Measurements from ENCODE around the gene TECTA.

Gene TECTA

DNA sequence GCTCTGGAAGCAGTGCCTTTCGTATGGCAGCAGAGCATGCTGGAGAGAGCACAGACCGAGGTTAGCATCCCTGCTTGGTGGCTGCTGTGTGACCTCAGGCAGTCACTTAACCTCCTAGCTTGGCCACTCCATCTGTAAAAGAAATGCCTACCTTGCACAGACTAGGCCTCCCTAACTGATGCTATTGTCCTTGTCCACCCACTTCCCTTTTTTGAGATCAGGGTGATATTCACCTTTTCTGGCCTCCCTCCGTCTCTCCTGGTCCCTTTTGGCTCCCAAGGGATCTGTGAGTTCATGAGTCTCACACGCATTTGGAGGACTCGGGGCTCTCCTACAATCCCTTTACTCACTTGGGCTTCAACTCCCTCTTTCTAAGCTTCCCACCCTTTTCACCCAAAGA is 37.2 kb downstream of the TECTA start:
- H3K9me2 ChIP-seq (replicated peaks; ENCODE audit: insufficient read depth, low read length) = no peaks in the 10 kb centered on the region
- H3F3A ChIP-seq (ENCODE audit: insufficient read depth, low read length) = no peaks in the 10 kb centered on the region
- DNase-seq = no peak
- H3K4me1 ChIP-seq (ENCODE audit: low read length) = no peaks in the 10 kb centered on the region
- no peak overlapping the region for H3K9ac ChIP-seq (ENCODE audit: low read length)
- H3K36me3 ChIP-seq (replicated peaks; ENCODE audit: insufficient read depth, low read length) = no peaks in the 10 kb centered on the region
- H2AFZ ChIP-seq (ENCODE audit: low read length) = no peak overlapping the region
- H3K27me3 ChIP-seq (replicated peaks; ENCODE audit: insufficient read depth, low read length) = no peaks in the 10 kb centered on the region
- H3K4me2 ChIP-seq (ENCODE audit: low read depth, low read length) = no peak overlapping the region
- H4K20me1 ChIP-seq (ENCODE audit: insufficient read depth, low read length) = no peaks in the 10 kb centered on the region
- H3K4me3 ChIP-seq (ENCODE audit: low read length) = no peak overlapping the region
- TF ChIP-seq, protein P1, sequence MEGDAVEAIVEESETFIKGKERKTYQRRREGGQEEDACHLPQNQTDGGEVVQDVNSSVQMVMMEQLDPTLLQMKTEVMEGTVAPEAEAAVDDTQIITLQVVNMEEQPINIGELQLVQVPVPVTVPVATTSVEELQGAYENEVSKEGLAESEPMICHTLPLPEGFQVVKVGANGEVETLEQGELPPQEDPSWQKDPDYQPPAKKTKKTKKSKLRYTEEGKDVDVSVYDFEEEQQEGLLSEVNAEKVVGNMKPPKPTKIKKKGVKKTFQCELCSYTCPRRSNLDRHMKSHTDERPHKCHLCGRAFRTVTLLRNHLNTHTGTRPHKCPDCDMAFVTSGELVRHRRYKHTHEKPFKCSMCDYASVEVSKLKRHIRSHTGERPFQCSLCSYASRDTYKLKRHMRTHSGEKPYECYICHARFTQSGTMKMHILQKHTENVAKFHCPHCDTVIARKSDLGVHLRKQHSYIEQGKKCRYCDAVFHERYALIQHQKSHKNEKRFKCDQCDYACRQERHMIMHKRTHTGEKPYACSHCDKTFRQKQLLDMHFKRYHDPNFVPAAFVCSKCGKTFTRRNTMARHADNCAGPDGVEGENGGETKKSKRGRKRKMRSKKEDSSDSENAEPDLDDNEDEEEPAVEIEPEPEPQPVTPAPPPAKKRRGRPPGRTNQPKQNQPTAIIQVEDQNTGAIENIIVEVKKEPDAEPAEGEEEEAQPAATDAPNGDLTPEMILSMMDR (IDR thresholded peaks at IDR 0.05; ENCODE audit: low read length) = no peak
- TF ChIP-seq EZH2 (optimal IDR thresholded peaks at IDR 0.05; ENCODE audit: low read depth, low read length) (no peak), EZH2phosphoT487 (IDR thresholded peaks at IDR 0.05; ENCODE audit: low read length) (no peak)
- no peaks in the 10 kb centered on the region for H3K79me2 ChIP-seq (ENCODE audit: low read length)
- H3K9me3 ChIP-seq (replicated peaks; ENCODE audit: insufficient read depth, low read length) = no peaks in the 10 kb centered on the region
- no peak overlapping the region for H3K27ac ChIP-seq (ENCODE audit: low read length)

DNA sequence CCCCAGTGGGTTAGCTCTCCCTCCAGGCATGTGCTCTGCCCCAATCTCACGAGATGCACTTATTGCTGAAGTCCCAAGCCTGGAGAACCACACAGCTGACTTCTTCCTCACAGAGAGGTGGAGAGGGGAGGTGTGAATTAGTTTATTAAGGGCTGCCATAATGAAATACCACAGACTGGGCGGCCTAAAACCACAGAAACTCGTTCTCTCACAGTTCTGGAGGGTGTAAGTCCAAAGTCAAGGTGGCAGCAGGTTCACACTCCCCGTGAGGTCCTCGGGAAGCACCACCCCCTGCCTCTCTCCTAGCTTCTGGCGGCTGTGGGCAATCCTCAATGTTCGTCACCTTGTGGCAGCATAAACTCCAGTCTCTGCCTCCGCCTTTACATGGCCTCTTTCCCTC is 39.3 kb downstream of the TECTA start:
- no peak overlapping the region for H2AFZ ChIP-seq (ENCODE audit: low read length)
- H3K9me3 ChIP-seq (replicated peaks; ENCODE audit: insufficient read depth, low read length) = no peaks in the 10 kb centered on the region
- no peaks in the 10 kb centered on the region for H3K9me2 ChIP-seq (replicated peaks; ENCODE audit: insufficient read depth, low read length)
- no peaks in the 10 kb centered on the region for H4K20me1 ChIP-seq (ENCODE audit: insufficient read depth, low read length)
- no peaks in the 10 kb centered on the region for H3K4me1 ChIP-seq (ENCODE audit: low read length)
- no peaks in the 10 kb centered on the region for H3F3A ChIP-seq (ENCODE audit: insufficient read depth, low read length)
- H3K27ac ChIP-seq (ENCODE audit: low read length) = no peak overlapping the region
- no peaks in the 10 kb centered on the region for H3K27me3 ChIP-seq (replicated peaks; ENCODE audit: insufficient read depth, low read length)
- TF ChIP-seq, protein P1 (IDR thresholded peaks at IDR 0.05; ENCODE audit: low read length) = no peak
- TF ChIP-seq EZH2phosphoT487 (IDR thresholded peaks at IDR 0.05; ENCODE audit: low read length) (no peak), EZH2 (optimal IDR thresholded peaks at IDR 0.05; ENCODE audit: low read depth, low read length) (no peak)
- no peak overlapping the region for H3K9ac ChIP-seq (ENCODE audit: low read length)
- no peak overlapping the region for H3K4me2 ChIP-seq (ENCODE audit: low read depth, low read length)
- H3K36me3 ChIP-seq (replicated peaks; ENCODE audit: insufficient read depth, low read length) = no peaks in the 10 kb centered on the region
- H3K79me2 ChIP-seq (ENCODE audit: low read length) = no peaks in the 10 kb centered on the region
- no peak overlapping the region for H3K4me3 ChIP-seq (ENCODE audit: low read length)
- no peak for DNase-seq

DNA sequence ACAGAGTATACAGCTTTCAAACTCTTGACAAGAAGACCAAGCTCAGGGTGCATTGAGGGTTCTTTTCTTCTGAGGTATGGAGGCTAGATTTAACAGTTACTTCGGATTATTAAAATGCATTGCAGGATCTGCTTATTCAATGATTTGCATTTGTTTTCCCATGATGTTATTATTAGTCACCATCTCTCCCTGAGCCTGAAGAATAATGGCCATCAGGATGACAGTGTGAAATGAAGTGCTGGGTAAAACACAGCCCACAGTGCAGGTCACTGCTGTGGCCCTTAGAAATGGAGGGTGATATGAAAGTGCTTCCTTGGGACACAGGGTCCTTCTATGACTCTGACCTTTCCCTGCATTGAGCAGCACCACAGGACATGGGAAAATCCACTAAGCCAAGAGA is 40.0 kb downstream of the TECTA start:
- no peak for DNase-seq
- Histone ChIP-seq H3K9me3 (replicated peaks; ENCODE audit: insufficient read depth, low read length) (no peaks in the 10 kb centered on the region), H3K27me3 (replicated peaks; ENCODE audit: insufficient read depth, low read length) (no peaks in the 10 kb centered on the region)

More for the DNA sequence above, 40.0 kb downstream of the TECTA start:
- TF ChIP-seq, protein P1 (IDR thresholded peaks at IDR 0.05; ENCODE audit: low read length) = no peak
- TF ChIP-seq EZH2phosphoT487 (IDR thresholded peaks at IDR 0.05; ENCODE audit: low read length) (no peak), EZH2 (optimal IDR thresholded peaks at IDR 0.05; ENCODE audit: low read depth, low read length) (no peak)
- Histone ChIP-seq H3K79me2 (ENCODE audit: low read length) (no peaks in the 10 kb centered on the region), H3K27ac (ENCODE audit: low read length) (no peak overlapping the region), H2AFZ (ENCODE audit: low read length) (no peak overlapping the region), H3K4me2 (ENCODE audit: low read depth, low read length) (no peak overlapping the region), H3F3A (ENCODE audit: insufficient read depth, low read length) (no peaks in the 10 kb centered on the region), H3K9me2 (replicated peaks; ENCODE audit: insufficient read depth, low read length) (no peaks in the 10 kb centered on the region), H3K4me1 (ENCODE audit: low read length) (no peaks in the 10 kb centered on the region), H4K20me1 (ENCODE audit: insufficient read depth, low read length) (no peaks in the 10 kb centered on the region), H3K4me3 (ENCODE audit: low read length) (no peak overlapping the region), H3K36me3 (replicated peaks; ENCODE audit: insufficient read depth, low read length) (no peaks in the 10 kb centered on the region), H3K9ac (ENCODE audit: low read length) (no peak overlapping the region)

Measured in MM.1S (cell line).